Inflammatory macrophage treated with lipopolysaccharide for 4 hours (primary cell): ENCODE measurements around the gene GPR3.
"Not testable (repeated sequence)": the region's sequence is repeated elsewhere in the genome, so short reads cannot be mapped to it uniquely, and the experiment has no call there.

Experiments used
- DNase-seq: peaks from one replicate; pipeline ENCODE4 v3.0.0-alpha.2; 2020

GPR3 gene

GRCh38 chr1:27402349-27402754 is 9.9 kb downstream of the GPR3 start:
- peak; percentile 57 for DNase-seq

- peak; percentile 43 for DNase-seq
These were observed 10.8 kb downstream of the GPR3 start for GRCh38 chr1:27403065-27403726.

- no peak for DNase-seq
These were observed 11.5 kb downstream of the GPR3 start for GRCh38 chr1:27403931-27404330.

GRCh38 chr1:27405074-27405473 is 12.7 kb downstream of the GPR3 start:
- no peak for DNase-seq

- not testable (repeated sequence) for DNase-seq
These were observed 13.4 kb downstream of the GPR3 start for GRCh38 chr1:27405598-27406361.

- no peak for DNase-seq
These were observed 13.9 kb downstream of the GPR3 start for GRCh38 chr1:27406362-27406680.

GRCh38 chr1:27406791-27407190 is 14.4 kb downstream of the GPR3 start:
- not testable (repeated sequence) for DNase-seq

GRCh38 chr1:27408151-27408550 is 15.7 kb downstream of the GPR3 start:
- no peak for DNase-seq

GRCh38 chr1:27409669-27410068 is 17.2 kb downstream of the GPR3 start:
- DNase-seq: no peak

- no peak for DNase-seq
These were observed 18.3 kb downstream of the GPR3 start for GRCh38 chr1:27410709-27411108.

- DNase-seq: no peak
These were observed 20.1 kb downstream of the GPR3 start for GRCh38 chr1:27412502-27412901.

GRCh38 chr1:27413004-27413403 is 20.6 kb downstream of the GPR3 start:
- no peak for DNase-seq

GRCh38 chr1:27414091-27414490 is 21.7 kb downstream of the GPR3 start:
- DNase-seq: no peak

- peak; percentile 66 for DNase-seq
These were observed 24.1 kb downstream of the GPR3 start for GRCh38 chr1:27416387-27417111.

GRCh38 chr1:27417713-27418112 is 25.3 kb downstream of the GPR3 start:
- DNase-seq: no peak

- peak; percentile 54 for DNase-seq
These were observed 26.1 kb downstream of the GPR3 start for GRCh38 chr1:27418326-27419185.

GRCh38 chr1:27423709-27424108 is 31.3 kb downstream of the GPR3 start:
- DNase-seq: no peak

- peak; percentile 29 for DNase-seq
These were observed 34.9 kb downstream of the GPR3 start for GRCh38 chr1:27427329-27427728.

- DNase-seq: no peak
These were observed 35.4 kb downstream of the GPR3 start for GRCh38 chr1:27427816-27428315.

GRCh38 chr1:27428316-27429028 is 36.0 kb downstream of the GPR3 start:
- DNase-seq: no peak

- no peak for DNase-seq
These were observed 36.6 kb downstream of the GPR3 start for GRCh38 chr1:27429029-27429425.
